ENCODE measurements around the gene CHAMP1. TPM values are rescaled to one million over a fixed set of nuclear protein-coding genes. Genes with fewer than 3 reads are reported as not detected.
"Not testable (repeated sequence)": the region's sequence is repeated elsewhere in the genome, so short reads cannot be mapped to it uniquely, and the experiment has no call there.

The CHAMP1 gene
- total RNA-seq, 2 donors from 2014 or later = 39.4 to 42.3 TPM

DNA sequence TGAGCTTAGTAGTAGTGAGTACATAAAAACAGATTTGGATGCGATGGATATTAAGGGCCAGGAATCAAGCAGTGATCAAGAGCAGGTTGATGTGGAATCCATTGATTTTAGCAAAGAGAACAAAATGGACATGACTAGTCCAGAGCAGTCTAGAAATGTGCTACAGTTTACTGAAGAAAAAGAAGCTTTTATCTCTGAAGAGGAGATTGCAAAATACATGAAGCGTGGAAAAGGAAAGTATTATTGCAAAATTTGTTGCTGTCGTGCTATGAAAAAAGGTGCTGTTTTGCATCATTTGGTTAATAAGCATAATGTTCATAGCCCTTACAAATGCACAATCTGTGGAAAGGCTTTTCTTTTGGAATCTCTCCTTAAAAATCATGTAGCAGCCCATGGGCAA lies 11.4 kb downstream of the CHAMP1 start:
- peak overlapping the region; percentile 75 for H3K27ac Mint-ChIP-seq
- peaks cover 60% of the 10 kb centered on the region for H3K4me1 Mint-ChIP-seq (ENCODE audit: low read depth)
- H3K9me3 Mint-ChIP-seq = no peaks in the 10 kb centered on the region
- H3K4me3 Mint-ChIP-seq = peak overlapping the region; percentile 5 to 51
- no peaks in the 10 kb centered on the region for H3K27me3 Mint-ChIP-seq (ENCODE audit: low read depth)
- peaks cover 19 to 38% of the 10 kb centered on the region in 2 donors for H3K36me3 Mint-ChIP-seq (ENCODE audit: insufficient read depth in 2 of 2)
- ATAC-seq (replicated peaks in 1 of 2) (no peak), DNase-seq (no peak)

DNA sequence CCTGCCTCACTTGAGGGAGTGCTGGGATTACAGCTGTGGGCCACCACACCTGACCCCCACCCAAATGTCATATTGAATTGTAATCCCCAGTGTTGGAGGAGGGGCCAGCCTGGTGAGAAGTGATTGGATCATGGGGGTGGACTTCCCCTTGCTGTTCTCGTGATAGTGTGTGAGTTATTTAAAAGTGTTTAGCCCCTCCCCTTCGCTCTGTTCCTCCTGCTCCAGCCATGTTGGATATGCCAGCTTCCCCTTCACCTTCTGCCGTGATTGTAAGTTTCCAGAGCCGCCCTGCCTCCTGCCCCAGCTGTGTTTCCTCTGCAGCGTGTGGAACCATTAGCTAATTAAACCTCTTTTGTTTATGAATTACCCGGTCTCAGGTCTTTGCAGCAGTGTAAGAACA lies 13.7 kb downstream of the CHAMP1 start:
- DNase-seq (no peak), ATAC-seq (replicated peaks in 1 of 2) (no peak)
- H3K27ac Mint-ChIP-seq = no peak overlapping the region
- H3K4me3 Mint-ChIP-seq = no peak overlapping the region
- H3K36me3 Mint-ChIP-seq (ENCODE audit: insufficient read depth in 2 of 2) = peaks cover 12 to 22% of the 10 kb centered on the region in 2 donors
- H3K27me3 Mint-ChIP-seq (ENCODE audit: low read depth) = no peaks in the 10 kb centered on the region
- H3K9me3 Mint-ChIP-seq = no peaks in the 10 kb centered on the region
- H3K4me1 Mint-ChIP-seq (ENCODE audit: low read depth) = peaks cover 42% of the 10 kb centered on the region

DNA sequence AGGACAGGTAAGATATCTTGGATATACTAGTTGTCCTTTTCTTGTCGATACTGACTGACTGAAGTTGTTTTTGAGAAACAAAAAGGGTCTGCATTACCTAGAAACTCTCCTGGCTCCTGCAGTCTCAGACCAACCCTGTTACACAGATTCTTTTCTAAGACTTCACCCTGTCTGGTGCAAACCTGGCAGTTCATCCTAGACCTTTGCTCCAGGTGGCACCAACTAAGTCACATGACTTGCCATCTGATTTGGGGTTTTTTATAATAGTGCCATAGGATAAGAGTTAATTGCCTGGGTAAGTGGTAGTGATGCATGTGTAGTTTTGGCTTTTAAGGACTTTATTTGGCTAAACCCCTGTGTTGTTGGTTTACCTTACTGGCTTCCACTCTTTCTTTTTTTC lies 14.3 kb downstream of the CHAMP1 start:
- H3K36me3 Mint-ChIP-seq (ENCODE audit: insufficient read depth in 2 of 2) = peaks cover 12 to 20% of the 10 kb centered on the region in 2 donors
- no peaks in the 10 kb centered on the region for H3K27me3 Mint-ChIP-seq (ENCODE audit: low read depth)
- DNase-seq = no peak
- ATAC-seq (replicated peaks in 1 of 2) = no peak
- H3K27ac Mint-ChIP-seq = no peak overlapping the region
- H3K4me1 Mint-ChIP-seq (ENCODE audit: low read depth) = peaks cover 43% of the 10 kb centered on the region
- no peak overlapping the region for H3K4me3 Mint-ChIP-seq
- H3K9me3 Mint-ChIP-seq = no peaks in the 10 kb centered on the region

DNA sequence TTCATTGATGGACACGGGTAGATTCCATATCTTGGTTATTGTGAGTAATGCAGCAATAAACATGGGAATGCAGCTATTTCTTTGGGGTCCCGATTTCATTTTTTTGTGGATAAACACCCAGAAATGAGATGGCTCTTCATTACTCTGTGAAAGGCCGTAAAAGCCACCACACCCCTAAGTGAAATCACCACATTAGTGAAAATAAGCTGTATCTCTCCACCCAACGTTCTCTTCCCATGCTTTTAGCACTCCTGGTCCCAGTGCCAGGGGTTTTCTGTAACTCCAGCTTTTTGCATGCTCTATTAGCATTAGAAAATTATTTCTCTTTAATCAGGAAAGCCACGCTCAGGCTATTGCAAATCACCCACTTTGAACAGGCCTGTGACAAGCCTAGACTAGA lies 15.8 kb downstream of the CHAMP1 start:
- Mint-ChIP-seq H3K27me3 (ENCODE audit: low read depth) (no peaks in the 10 kb centered on the region), H3K36me3 (ENCODE audit: insufficient read depth in 2 of 2) (peaks cover 3 to 6% of the 10 kb centered on the region in 2 donors)
- ATAC-seq (replicated peaks in 1 of 2) = no peak

DNA sequence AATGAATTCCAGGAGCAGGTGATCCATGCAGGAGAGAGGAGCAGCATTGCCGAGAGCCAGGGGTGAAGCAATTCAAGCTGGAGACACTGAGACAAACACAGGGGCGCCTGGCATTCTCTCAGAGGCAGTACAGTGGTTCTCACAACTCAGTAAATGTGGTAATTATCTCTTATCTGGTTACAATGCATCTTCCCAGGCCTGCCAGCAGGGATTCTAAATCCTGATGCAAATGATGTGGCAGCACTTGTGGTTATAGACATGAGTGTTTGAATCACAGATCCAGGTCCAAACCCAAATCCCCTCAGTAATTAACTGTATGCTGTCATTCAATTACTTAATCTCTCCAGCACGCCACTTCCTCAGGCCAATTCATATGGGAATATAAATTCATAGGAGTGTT lies 19.6 kb downstream of the CHAMP1 start:
- H3K9me3 Mint-ChIP-seq; H3K27me3 Mint-ChIP-seq (ENCODE audit: low read depth); H3K36me3 Mint-ChIP-seq (ENCODE audit: insufficient read depth in 2 of 2); ATAC-seq (replicated peaks in 1 of 2); H3K27ac Mint-ChIP-seq; DNase-seq: not testable (repeated sequence)
- H3K4me1 Mint-ChIP-seq (ENCODE audit: low read depth) = peaks cover 16% of the 10 kb centered on the region
- peak overlapping the region; percentile 37 to 42 for H3K4me3 Mint-ChIP-seq

More for the DNA sequence above, 15.8 kb downstream of the CHAMP1 start:
- H3K9me3 Mint-ChIP-seq = no peaks in the 10 kb centered on the region
- no peak overlapping the region for H3K4me3 Mint-ChIP-seq
- no peak for DNase-seq
- peaks cover 36% of the 10 kb centered on the region for H3K4me1 Mint-ChIP-seq (ENCODE audit: low read depth)
- H3K27ac Mint-ChIP-seq = no peak overlapping the region

DNA sequence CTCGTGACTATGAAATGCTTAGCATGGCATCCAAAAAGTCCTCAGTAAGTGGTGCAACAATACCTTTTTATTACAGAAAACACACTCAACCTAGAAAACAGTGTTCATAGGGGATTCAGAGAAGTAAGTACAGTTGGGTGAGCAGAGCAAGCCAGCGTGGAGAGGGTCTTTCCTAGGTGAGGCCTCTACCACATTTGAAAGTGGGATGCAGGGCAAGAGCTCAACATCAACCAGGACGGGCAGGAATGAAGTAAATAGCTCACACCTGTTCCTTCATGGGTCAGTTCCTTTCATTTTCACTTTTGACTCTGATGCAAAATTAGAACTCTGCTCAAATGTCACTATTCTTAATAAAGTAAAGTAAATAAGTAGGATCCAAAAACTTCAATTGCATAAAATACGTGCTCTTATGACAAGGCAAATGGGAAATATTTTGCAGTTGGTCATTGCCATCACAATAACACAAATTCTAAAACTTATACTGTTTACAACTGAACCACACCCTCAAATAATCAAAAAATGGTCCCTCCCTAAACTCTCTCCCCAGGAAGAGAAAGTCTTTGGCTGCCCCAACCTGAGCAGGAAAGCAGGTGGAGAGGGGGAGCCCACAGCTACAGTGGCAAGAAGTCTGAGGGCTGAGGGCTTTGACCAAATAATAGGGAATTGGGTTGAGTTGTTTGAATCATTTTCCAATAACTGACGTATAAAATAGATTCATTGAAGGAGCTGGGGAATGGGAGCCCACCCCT lies 20.2 kb downstream of the CHAMP1 start:
- Mint-ChIP-seq H3K4me3 (peak overlapping the region; percentile 42 to 43), H3K27ac (no peak overlapping the region), H3K9me3 (no peaks in the 10 kb centered on the region), H3K4me1 (ENCODE audit: low read depth) (peaks cover 16% of the 10 kb centered on the region), H3K36me3 (ENCODE audit: insufficient read depth in 2 of 2) (no peaks in the 10 kb centered on the region), H3K27me3 (ENCODE audit: low read depth) (no peaks in the 10 kb centered on the region)
- ATAC-seq (replicated peaks in 1 of 2) (no peak), DNase-seq (no peak)

DNA sequence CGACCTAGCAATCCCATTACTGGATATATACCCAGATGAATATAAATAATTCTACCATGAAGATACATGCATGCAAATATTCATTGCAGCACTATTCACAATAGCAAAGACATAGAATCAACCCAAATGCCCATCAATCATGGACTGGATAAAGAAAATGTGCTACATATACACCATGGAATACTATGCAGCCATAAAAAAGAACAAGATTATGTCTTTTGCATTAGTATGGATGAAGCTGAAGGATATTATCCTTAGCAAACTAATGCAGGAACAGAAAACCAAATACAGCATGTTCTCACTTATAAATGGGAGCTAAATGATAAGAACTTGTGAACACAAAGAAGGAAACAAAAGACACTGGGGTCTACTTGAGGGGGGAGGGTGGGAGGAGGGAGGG lies 22.2 kb downstream of the CHAMP1 start:
- not testable (repeated sequence) for H3K4me3 Mint-ChIP-seq; DNase-seq; H3K9me3 Mint-ChIP-seq; H3K27ac Mint-ChIP-seq; H3K36me3 Mint-ChIP-seq (ENCODE audit: insufficient read depth in 2 of 2); H3K27me3 Mint-ChIP-seq (ENCODE audit: low read depth); ATAC-seq (replicated peaks in 1 of 2)
- peaks cover 31% of the 10 kb centered on the region for H3K4me1 Mint-ChIP-seq (ENCODE audit: low read depth)

DNA sequence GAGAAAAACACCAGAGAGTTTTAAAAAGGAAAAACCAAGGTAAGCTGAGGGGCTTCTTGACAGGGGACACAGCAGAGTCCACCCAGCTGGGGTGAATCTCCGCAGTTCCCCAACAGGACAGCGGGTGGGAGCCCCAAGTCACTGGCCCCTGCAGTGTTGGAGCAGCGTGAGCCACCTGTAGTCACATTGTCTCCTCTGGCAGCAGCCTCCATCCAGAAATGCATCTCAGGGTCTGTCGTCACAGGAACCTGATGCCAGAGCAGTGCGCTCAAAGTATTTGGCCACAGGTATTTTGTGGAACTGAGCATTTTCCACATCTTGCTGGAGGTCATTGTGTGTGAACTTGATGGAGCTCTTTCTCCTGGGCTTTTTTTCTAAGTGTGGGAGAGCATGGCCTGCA lies 24.7 kb downstream of the CHAMP1 start:
- Mint-ChIP-seq H3K27ac (no peak overlapping the region), H3K9me3 (no peaks in the 10 kb centered on the region), H3K27me3 (ENCODE audit: low read depth) (peaks cover 8% of the 10 kb centered on the region), H3K4me3 (no peak overlapping the region), H3K4me1 (ENCODE audit: low read depth) (peaks cover 21% of the 10 kb centered on the region), H3K36me3 (ENCODE audit: insufficient read depth in 2 of 2) (no peaks in the 10 kb centered on the region)
- no peak for DNase-seq
- no peak for ATAC-seq (replicated peaks in 1 of 2)

DNA sequence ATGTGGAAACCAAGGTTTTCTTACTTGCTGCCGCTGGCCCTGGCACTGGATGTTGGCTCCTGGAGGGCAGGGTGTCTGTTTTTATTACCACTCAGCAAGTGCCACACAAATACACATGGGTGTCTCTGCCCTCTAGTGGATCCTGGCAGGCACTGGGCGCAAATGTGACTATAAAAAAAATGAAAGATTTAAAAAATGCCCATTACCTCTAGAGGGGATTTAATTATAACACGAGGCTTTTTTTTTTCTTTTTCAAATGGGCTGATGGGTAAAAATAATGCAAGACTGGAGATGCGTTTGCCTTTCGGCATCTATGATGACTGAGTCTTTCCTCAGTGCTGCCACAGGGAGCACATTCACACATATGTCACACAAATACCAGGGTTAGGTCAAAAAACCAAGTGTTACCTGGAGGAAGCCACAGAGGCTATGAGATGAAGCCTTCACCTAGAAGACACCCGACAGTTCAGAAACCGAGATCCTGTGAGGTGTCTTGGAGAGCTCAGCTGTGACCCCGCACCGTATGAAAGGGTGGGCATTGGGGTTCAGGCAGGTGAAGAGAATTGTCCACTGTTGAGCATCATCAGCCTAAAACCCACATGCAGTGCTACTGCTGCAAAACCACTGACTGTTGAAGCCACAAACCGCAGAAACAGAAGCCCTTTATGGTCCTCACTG lies 25.7 kb downstream of the CHAMP1 start:
- DNase-seq = peak; percentile 38 to 46
- peak overlapping the region; percentile 23 to 49 for H3K4me3 Mint-ChIP-seq
- H3K9me3 Mint-ChIP-seq = no peaks in the 10 kb centered on the region
- peak; percentile 90 to 91 for ATAC-seq (replicated peaks in 1 of 2)
- peaks cover 15% of the 10 kb centered on the region for H3K4me1 Mint-ChIP-seq (ENCODE audit: low read depth)
- H3K36me3 Mint-ChIP-seq (ENCODE audit: insufficient read depth in 2 of 2) = no peaks in the 10 kb centered on the region
- no peak overlapping the region for H3K27ac Mint-ChIP-seq
- peaks cover 8% of the 10 kb centered on the region for H3K27me3 Mint-ChIP-seq (ENCODE audit: low read depth)

DNA sequence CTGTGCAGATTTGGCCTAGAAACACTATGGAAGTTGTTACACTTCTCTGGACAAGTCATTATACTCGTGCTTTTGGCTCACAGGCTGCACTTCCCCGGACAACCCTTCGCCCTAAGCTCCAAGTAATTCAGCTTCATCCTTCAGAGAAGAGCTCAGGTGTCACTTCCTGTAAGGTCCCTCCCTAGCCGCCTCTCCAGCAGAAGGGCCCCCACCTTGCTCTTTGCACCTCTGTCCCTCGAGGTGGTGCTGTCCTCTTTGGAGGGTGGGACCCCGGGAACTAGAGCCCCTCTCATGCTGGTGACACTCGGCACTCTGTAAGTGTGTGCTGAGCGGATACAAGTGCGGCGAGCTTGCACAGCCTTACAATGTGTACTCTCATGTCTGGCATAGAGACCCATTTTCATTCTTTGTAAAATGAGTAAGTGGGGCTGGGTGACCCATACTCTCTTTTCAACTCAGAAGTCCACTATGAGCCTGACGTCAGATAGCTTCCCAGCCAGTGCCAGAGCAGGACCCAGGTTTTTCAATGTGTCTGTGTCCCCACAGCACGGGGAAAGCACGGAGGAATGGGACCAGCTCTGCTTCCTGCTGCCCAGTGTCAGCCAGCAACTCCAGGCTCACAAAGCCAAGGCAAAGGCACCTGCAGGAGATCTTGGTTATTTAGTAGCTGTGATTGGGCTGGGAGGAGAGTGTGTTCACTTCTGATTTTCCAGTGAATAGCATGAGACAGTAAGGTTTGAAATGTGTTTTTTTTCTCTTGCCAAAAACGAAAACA lies 26.9 kb downstream of the CHAMP1 start:
- DNase-seq (no peak), ATAC-seq (replicated peaks in 1 of 2) (no peak)
- no peaks in the 10 kb centered on the region for H3K36me3 Mint-ChIP-seq (ENCODE audit: insufficient read depth in 2 of 2)
- no peak overlapping the region for H3K4me3 Mint-ChIP-seq
- peaks cover 8% of the 10 kb centered on the region for H3K27me3 Mint-ChIP-seq (ENCODE audit: low read depth)
- H3K4me1 Mint-ChIP-seq (ENCODE audit: low read depth) = peaks cover 15% of the 10 kb centered on the region
- H3K27ac Mint-ChIP-seq = no peak overlapping the region
- no peaks in the 10 kb centered on the region for H3K9me3 Mint-ChIP-seq

DNA sequence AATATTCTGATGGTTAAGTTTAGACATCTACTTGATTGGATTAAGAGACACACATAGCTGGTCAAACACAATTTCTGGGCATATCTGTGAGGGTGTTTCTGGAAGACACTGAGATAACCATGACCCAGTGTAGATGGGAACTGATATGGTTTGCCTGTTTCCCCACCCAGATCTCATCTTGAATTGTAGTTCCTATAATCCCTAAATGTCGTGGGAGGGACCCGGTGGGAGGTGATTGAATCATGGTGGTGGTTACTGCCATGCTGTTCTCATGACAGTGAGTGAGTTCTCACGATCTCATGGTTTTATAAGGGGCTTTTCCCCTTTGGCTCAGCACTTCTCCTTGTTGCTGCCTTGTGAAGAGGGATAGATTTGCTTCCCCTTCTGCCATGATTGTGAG lies 33.0 kb downstream of the CHAMP1 start:
- not testable (repeated sequence) for ATAC-seq (replicated peaks in 1 of 2); H3K36me3 Mint-ChIP-seq (ENCODE audit: insufficient read depth in 2 of 2); H3K27ac Mint-ChIP-seq; H3K9me3 Mint-ChIP-seq; H3K4me1 Mint-ChIP-seq (ENCODE audit: low read depth); H3K4me3 Mint-ChIP-seq; DNase-seq
- H3K27me3 Mint-ChIP-seq (ENCODE audit: low read depth) = peaks cover 46% of the 10 kb centered on the region

DNA sequence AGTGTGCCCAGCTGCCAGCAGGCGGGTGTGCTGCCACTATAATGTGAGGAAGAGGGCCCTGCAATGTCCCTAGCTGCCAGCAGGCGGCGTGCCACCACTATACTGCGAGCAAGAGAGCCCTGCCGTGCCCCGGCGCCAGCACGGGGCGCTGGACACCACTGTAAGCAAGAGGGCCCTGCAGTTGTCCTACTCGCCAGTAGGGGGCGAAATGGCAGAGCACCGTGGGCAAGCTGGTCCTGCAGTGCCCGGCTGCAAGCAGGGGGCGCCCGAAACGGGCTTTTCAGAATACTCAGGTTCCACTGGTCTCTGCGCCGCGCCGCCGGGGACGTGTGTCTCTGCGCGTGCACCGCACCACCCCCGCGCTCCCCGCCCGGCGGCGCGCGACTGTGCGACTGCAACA lies 38.5 kb downstream of the CHAMP1 start:
- not testable (repeated sequence) for ATAC-seq (replicated peaks in 1 of 2)

DNA sequence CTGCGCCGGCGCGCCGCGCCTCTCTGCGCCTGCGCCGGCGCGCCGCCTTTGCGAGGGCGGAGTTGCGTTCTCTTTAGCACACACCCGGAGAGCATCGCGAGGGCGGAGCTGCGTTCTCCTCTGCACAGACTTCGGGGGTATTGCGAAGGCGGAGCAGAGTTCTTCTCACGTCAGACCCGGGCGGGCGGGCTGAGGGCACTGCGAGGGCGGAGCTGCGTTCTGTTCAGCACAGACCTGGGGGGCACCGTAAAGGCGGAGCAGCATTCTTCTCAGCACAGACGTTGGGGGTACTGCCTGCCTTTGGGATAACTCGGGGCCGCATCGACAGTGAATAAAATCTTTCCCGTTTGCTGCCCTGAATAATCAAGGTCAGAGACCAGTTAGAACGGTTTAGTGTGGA lies 39.1 kb downstream of the CHAMP1 start:
- H3K27me3 Mint-ChIP-seq (ENCODE audit: low read depth) = peaks cover 30% of the 10 kb centered on the region
- not testable (repeated sequence) for H3K4me3 Mint-ChIP-seq; H3K27ac Mint-ChIP-seq; ATAC-seq (replicated peaks in 1 of 2); H3K4me1 Mint-ChIP-seq (ENCODE audit: low read depth); H3K9me3 Mint-ChIP-seq; DNase-seq; H3K36me3 Mint-ChIP-seq (ENCODE audit: insufficient read depth in 2 of 2)

More for the DNA sequence above, 38.5 kb downstream of the CHAMP1 start:
- not testable (repeated sequence) for H3K4me3 Mint-ChIP-seq; H3K4me1 Mint-ChIP-seq (ENCODE audit: low read depth); H3K27ac Mint-ChIP-seq; H3K9me3 Mint-ChIP-seq; H3K36me3 Mint-ChIP-seq (ENCODE audit: insufficient read depth in 2 of 2)
- peak; percentile 39 to 42 for DNase-seq
- peaks cover 36% of the 10 kb centered on the region for H3K27me3 Mint-ChIP-seq (ENCODE audit: low read depth)

All from activated T-cell treated with anti-CD3 and anti-CD28 coated beads, Interleukin-2, amount 50 U/mL, for 72 hours (primary cell).